Stimulated activated CD8-positive, alpha-beta memory T cell treated with anti-CD3 and anti-CD28 coated beads, Interleukin-12 subunit alpha, Interleukin-12 subunit beta, amount 100 ng/mL, for 24 hours (primary cell): ENCODE data around the gene MEG3.
"Not testable (repeated sequence)": the region's sequence is repeated elsewhere in the genome, so short reads cannot be mapped to it uniquely, and the experiment has no call there.

ENCODE experiments used
- DNase-seq: peaks from one replicate; pipeline ENCODE4 v3.0.0-alpha.2; 2020; ENCODE audit errors: extremely low read depth

MEG3 gene

GRCh38 chr14:100815478-100816285 is 10.2 kb upstream of the MEG3 start:
- DNase-seq = no peak

- DNase-seq = no peak
These were observed 9.5 kb upstream of the MEG3 start for GRCh38 chr14:100816286-100816949.

- DNase-seq = no peak
These were observed 8.7 kb upstream of the MEG3 start for GRCh38 chr14:100816950-100817901.

GRCh38 chr14:100818221-100818699 is 7.7 kb upstream of the MEG3 start:
- no peak for DNase-seq

- DNase-seq = not testable (repeated sequence)
These were observed 7.0 kb upstream of the MEG3 start for GRCh38 chr14:100818923-100819322.

- DNase-seq = no peak
These were observed 6.5 kb upstream of the MEG3 start for GRCh38 chr14:100819453-100819828.

GRCh38 chr14:100819829-100820475 is 6.0 kb upstream of the MEG3 start:
- no peak for DNase-seq

- no peak for DNase-seq
These were observed 5.0 kb upstream of the MEG3 start for GRCh38 chr14:100820957-100821356.

- no peak for DNase-seq
These were observed 3.9 kb upstream of the MEG3 start for GRCh38 chr14:100822013-100822412.

GRCh38 chr14:100822532-100823296 is 3.2 kb upstream of the MEG3 start:
- no peak for DNase-seq

- no peak for DNase-seq
These were observed 2.4 kb upstream of the MEG3 start for GRCh38 chr14:100823413-100824080.

GRCh38 chr14:100824091-100824551 is 1.8 kb upstream of the MEG3 start:
- no peak for DNase-seq

GRCh38 chr14:100824901-100825712 is 811 bp upstream of the MEG3 start:
- no peak for DNase-seq

GRCh38 chr14:100826391-100827100 is 628 bp downstream of the MEG3 start:
- DNase-seq = no peak

- no peak for DNase-seq
These were observed 1.4 kb downstream of the MEG3 start for GRCh38 chr14:100827101-100828021.

GRCh38 chr14:100828031-100828769 is 2.3 kb downstream of the MEG3 start:
- DNase-seq = no peak

- no peak for DNase-seq
These were observed 4.8 kb downstream of the MEG3 start for GRCh38 chr14:100830681-100831080.
